ENCODE data around the gene WNK2.

The WNK2 gene

GRCh38 chr9:93267681-93268505 lies 84.0 kb downstream of the WNK2 start:
- no peak for DNase-seq

- DNase-seq, result no peak
These were observed 84.8 kb downstream of the WNK2 start for GRCh38 chr9:93268551-93269314.

GRCh38 chr9:93270976-93271375 lies 87.0 kb downstream of the WNK2 start:
- no peak for DNase-seq

- DNase-seq, result no peak
These were observed 93.0 kb downstream of the WNK2 start for GRCh38 chr9:93276973-93277372.

- no peak for DNase-seq
These were observed 94.2 kb downstream of the WNK2 start for GRCh38 chr9:93278144-93278543.

GRCh38 chr9:93280661-93281259 lies 96.8 kb downstream of the WNK2 start:
- no peak for DNase-seq

GRCh38 chr9:93286252-93287188 lies 102.6 kb downstream of the WNK2 start:
- no peak for DNase-seq

GRCh38 chr9:93287189-93287552 lies 103.2 kb downstream of the WNK2 start:
- no peak for DNase-seq

GRCh38 chr9:93287593-93287992 lies 103.7 kb downstream of the WNK2 start:
- no peak for DNase-seq

GRCh38 chr9:93288341-93288740 lies 104.4 kb downstream of the WNK2 start:
- no peak for DNase-seq

- DNase-seq, result no peak
These were observed 105.2 kb downstream of the WNK2 start for GRCh38 chr9:93288891-93289883.

- no peak for DNase-seq
These were observed 106.8 kb downstream of the WNK2 start for GRCh38 chr9:93290495-93291434.

- no peak for DNase-seq
These were observed 107.8 kb downstream of the WNK2 start for GRCh38 chr9:93291536-93292287.

GRCh38 chr9:93292288-93292615 lies 108.3 kb downstream of the WNK2 start:
- DNase-seq, result no peak

- DNase-seq, result no peak
These were observed 108.9 kb downstream of the WNK2 start for GRCh38 chr9:93292664-93293328.

- no peak for DNase-seq
These were observed 110.1 kb downstream of the WNK2 start for GRCh38 chr9:93294011-93294410.

GRCh38 chr9:93295031-93295430 lies 111.1 kb downstream of the WNK2 start:
- no peak for DNase-seq

- DNase-seq, result no peak
These were observed 111.6 kb downstream of the WNK2 start for GRCh38 chr9:93295456-93296076.
